C4-2B (cell line): ENCODE results near the gene SPACDR.

Experiments
- CTCF ChIP-seq: fragments of 450-650 bp; conservative IDR thresholded peaks from 2 replicates; pipeline ENCODE4 v1.5.1; 2017; ENCODE audit warnings: mild to moderate bottlenecking
- ZFX ChIP-seq: fragments of 450-650 bp; IDR thresholded peaks from 2 replicates; pipeline ENCODE4 v1.6.1; 2017

GRCh38 chr7:100486753-100487446 is 22.8 kb upstream of the SPACDR start:
- TF ChIP-seq CTCF: no peak
- no peak for TF ChIP-seq ZFX
